Neural cell (in vitro differentiated cells): ENCODE data around the gene NEDD9. TPM values are rescaled to one million over a fixed set of nuclear protein-coding genes. Genes with fewer than 3 reads are reported as not detected.

Experiments used
- H2AFZ ChIP-seq: fragments of 200-600, 300-800 bp; sonication (generic), shearing (Covaris generic); 2 replicates; pipeline ENCODE4 v1.6.0; 2014; ENCODE audit warnings: low read depth, mild to moderate bottlenecking, antibody characterized with exemption, low read length, moderate library complexity
- H3F3A ChIP-seq: fragments of 200-600 bp; shearing (Covaris generic); 2 replicates; pipeline ENCODE4 v1.6.1; 2016; ENCODE audit warnings: mild to moderate bottlenecking, moderate library complexity, mixed read lengths, antibody characterized with exemption, low read length; ENCODE audit not compliant: insufficient read depth, poor library complexity, severe bottlenecking
- H3K27ac ChIP-seq: fragments of 200-600, 300-800 bp; sonication (generic), shearing (Covaris generic); 2 replicates; pipeline ENCODE4 v1.5.1; 2014; ENCODE audit warnings: mild to moderate bottlenecking, low read length, moderate library complexity
- H3K27me3 ChIP-seq: fragments of 300-800, 200-600 bp; sonication (generic), shearing (Covaris generic); 2 replicates; pipeline ENCODE4 v1.6.0; 2014; ENCODE audit warnings: mild to moderate bottlenecking, low read depth, low read length, moderate library complexity; ENCODE audit not compliant: insufficient read depth
- H3K36me3 ChIP-seq: fragments of 300-800, 200-600 bp; sonication (generic), shearing (Covaris generic); 2 replicates; pipeline ENCODE4 v1.5.1; 2014; ENCODE audit warnings: mild to moderate bottlenecking, antibody characterized with exemption, low read length, moderate library complexity; ENCODE audit not compliant: insufficient read depth
- H3K4me2 ChIP-seq: fragments of 300-800, 200-600 bp; sonication (generic), shearing (Covaris generic); 2 replicates; pipeline ENCODE4 v1.6.0; 2014; ENCODE audit warnings: mild to moderate bottlenecking, low read length
- H3K4me3 ChIP-seq: fragments of 300-800, 200-600 bp; sonication (generic), shearing (Covaris generic); 2 replicates; pipeline ENCODE4 v1.5.1; 2014; ENCODE audit warnings: mild to moderate bottlenecking, low read length, moderate library complexity
- H3K79me2 ChIP-seq: fragments of 200-600 bp; shearing (Covaris generic); replicated peaks from 2 replicates; pipeline ENCODE4 v1.6.0; 2014; ENCODE audit warnings: mild to moderate bottlenecking, low read length, moderate library complexity; ENCODE audit not compliant: insufficient read depth
- H3K9ac ChIP-seq: fragments of 300-800, 200-600 bp; sonication (generic), shearing (Covaris generic); 2 replicates; pipeline ENCODE4 v1.6.1; 2016; ENCODE audit warnings: mild to moderate bottlenecking, low read length, mixed read lengths
- H3K9me2 ChIP-seq: fragments of 200-600 bp; shearing (Covaris generic); 2 replicates; pipeline ENCODE4 v1.6.1; 2016; ENCODE audit warnings: mild to moderate bottlenecking, low read length, mixed read lengths; ENCODE audit not compliant: insufficient read depth
- H3K9me3 ChIP-seq: fragments of 200-600, 300-800 bp; sonication (generic), shearing (Covaris generic); 2 replicates; pipeline ENCODE4 v1.6.1; 2016; ENCODE audit warnings: mild to moderate bottlenecking, mixed run types, low read length, moderate library complexity, mixed read lengths
- H4K20me1 ChIP-seq: fragments of 200-600 bp; shearing (Covaris generic); 2 replicates; pipeline ENCODE4 v1.6.1; 2016; ENCODE audit warnings: mild to moderate bottlenecking, mixed run types; ENCODE audit not compliant: insufficient read depth
- CTCF ChIP-seq: fragments of 450-650 bp; IDR thresholded peaks from 2 replicates; pipeline ENCODE4 v1.5.1; 2014; ENCODE audit warnings: antibody characterized with exemption, mild to moderate bottlenecking, moderate library complexity; ENCODE audit not compliant: poor library complexity, severe bottlenecking
- EP300 ChIP-seq: fragments of 450-650 bp; conservative IDR thresholded peaks from 2 replicates; pipeline ENCODE4 v1.6.1; 2014; ENCODE audit warnings: antibody characterized with exemption, mild to moderate bottlenecking, moderate library complexity; ENCODE audit not compliant: poor library complexity, severe bottlenecking
- EZH2 ChIP-seq: fragments of 200-600, 300-800 bp; shearing (Covaris generic), sonication (generic); IDR thresholded peaks from 2 replicates; pipeline ENCODE4 v1.6.1; 2014; ENCODE audit warnings: antibody characterized with exemption, low read length, borderline replicate concordance, mild to moderate bottlenecking; ENCODE audit not compliant: insufficient read depth, poor library complexity, severe bottlenecking
- MXI1 ChIP-seq: fragments of 450-650 bp; conservative IDR thresholded peaks from 2 replicates; pipeline ENCODE4 v1.6.1; 2014; ENCODE audit warnings: antibody characterized with exemption, mild to moderate bottlenecking; ENCODE audit not compliant: poor library complexity, severe bottlenecking
- POLR2AphosphoS5 ChIP-seq: IDR thresholded peaks from 2 replicates; pipeline ENCODE4 v1.6.1; 2012
- RAD21 ChIP-seq: fragments of 450-650 bp; conservative IDR thresholded peaks from 2 replicates; pipeline ENCODE4 v1.6.1; 2014; ENCODE audit warnings: antibody characterized with exemption, mild to moderate bottlenecking, moderate library complexity
- SMC3 ChIP-seq: fragments of 450-650 bp; conservative IDR thresholded peaks from 2 replicates; pipeline ENCODE4 v1.6.1; 2014; ENCODE audit warnings: antibody characterized with exemption, mild to moderate bottlenecking, moderate library complexity; ENCODE audit not compliant: poor library complexity
- TAF1 ChIP-seq: IDR thresholded peaks from 2 replicates; pipeline ENCODE4 v1.6.1; 2012; ENCODE audit warnings: low read depth
- polyA plus RNA-seq: library from polyadenylated mRNA; depleted of rRNA; stranded (reverse); fragments of >200 nt; gene quantifications from 2 replicates; pipeline ENCODE4 v1.2.3, GENCODE V29; 2014
- TF ChIP-seq, protein P1 (sequence below): IDR thresholded peaks from 2 replicates; pipeline ENCODE4 v1.6.1; 2012; ENCODE audit warnings: borderline replicate concordance

The NEDD9 gene
- polyA plus RNA-seq, 1 donor from 2014 or later: 0.11 TPM

- no peak for TF ChIP-seq CTCF
These were observed 19.3 kb upstream of the NEDD9 start (continued) for GRCh38 chr6:11251553-11252360.

- Histone ChIP-seq H3K9ac (no peak overlapping the region), H3K27ac (no peak overlapping the region), H3K4me2 (no peak overlapping the region), H3K9me3 (no peaks in the 10 kb centered on the region), H3K36me3 (no peaks in the 10 kb centered on the region), H4K20me1 (no peaks in the 10 kb centered on the region), H3K9me2 (no peaks in the 10 kb centered on the region), H3K27me3 (no peaks in the 10 kb centered on the region), H2AFZ (no peak overlapping the region), H3K4me3 (no peak overlapping the region), H3F3A (no peaks in the 10 kb centered on the region), H3K79me2 (no peaks in the 10 kb centered on the region)
- TF ChIP-seq EP300 (no peak), MXI1 (no peak), CTCF (no peak), POLR2AphosphoS5 (no peak), SMC3 (no peak), TAF1 (no peak), RAD21 (no peak), EZH2 (no peak)
- TF ChIP-seq, protein P1, sequence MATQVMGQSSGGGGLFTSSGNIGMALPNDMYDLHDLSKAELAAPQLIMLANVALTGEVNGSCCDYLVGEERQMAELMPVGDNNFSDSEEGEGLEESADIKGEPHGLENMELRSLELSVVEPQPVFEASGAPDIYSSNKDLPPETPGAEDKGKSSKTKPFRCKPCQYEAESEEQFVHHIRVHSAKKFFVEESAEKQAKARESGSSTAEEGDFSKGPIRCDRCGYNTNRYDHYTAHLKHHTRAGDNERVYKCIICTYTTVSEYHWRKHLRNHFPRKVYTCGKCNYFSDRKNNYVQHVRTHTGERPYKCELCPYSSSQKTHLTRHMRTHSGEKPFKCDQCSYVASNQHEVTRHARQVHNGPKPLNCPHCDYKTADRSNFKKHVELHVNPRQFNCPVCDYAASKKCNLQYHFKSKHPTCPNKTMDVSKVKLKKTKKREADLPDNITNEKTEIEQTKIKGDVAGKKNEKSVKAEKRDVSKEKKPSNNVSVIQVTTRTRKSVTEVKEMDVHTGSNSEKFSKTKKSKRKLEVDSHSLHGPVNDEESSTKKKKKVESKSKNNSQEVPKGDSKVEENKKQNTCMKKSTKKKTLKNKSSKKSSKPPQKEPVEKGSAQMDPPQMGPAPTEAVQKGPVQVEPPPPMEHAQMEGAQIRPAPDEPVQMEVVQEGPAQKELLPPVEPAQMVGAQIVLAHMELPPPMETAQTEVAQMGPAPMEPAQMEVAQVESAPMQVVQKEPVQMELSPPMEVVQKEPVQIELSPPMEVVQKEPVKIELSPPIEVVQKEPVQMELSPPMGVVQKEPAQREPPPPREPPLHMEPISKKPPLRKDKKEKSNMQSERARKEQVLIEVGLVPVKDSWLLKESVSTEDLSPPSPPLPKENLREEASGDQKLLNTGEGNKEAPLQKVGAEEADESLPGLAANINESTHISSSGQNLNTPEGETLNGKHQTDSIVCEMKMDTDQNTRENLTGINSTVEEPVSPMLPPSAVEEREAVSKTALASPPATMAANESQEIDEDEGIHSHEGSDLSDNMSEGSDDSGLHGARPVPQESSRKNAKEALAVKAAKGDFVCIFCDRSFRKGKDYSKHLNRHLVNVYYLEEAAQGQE: no peak
These were observed 17.6 kb upstream of the NEDD9 start for GRCh38 chr6:11250108-11250507.
